ENCODE results near the gene ELAVL1. TPM values are rescaled to one million over a fixed set of nuclear protein-coding genes. Genes with fewer than 3 reads are reported as not detected.
A peak's percentile ranks its signal among the peaks of the same experiment; 100 is the strongest.

Gene ELAVL1
- total and polyA plus RNA-seq, 10 donors: 13.5 to 66.7 (median 29.9) TPM

DNA sequence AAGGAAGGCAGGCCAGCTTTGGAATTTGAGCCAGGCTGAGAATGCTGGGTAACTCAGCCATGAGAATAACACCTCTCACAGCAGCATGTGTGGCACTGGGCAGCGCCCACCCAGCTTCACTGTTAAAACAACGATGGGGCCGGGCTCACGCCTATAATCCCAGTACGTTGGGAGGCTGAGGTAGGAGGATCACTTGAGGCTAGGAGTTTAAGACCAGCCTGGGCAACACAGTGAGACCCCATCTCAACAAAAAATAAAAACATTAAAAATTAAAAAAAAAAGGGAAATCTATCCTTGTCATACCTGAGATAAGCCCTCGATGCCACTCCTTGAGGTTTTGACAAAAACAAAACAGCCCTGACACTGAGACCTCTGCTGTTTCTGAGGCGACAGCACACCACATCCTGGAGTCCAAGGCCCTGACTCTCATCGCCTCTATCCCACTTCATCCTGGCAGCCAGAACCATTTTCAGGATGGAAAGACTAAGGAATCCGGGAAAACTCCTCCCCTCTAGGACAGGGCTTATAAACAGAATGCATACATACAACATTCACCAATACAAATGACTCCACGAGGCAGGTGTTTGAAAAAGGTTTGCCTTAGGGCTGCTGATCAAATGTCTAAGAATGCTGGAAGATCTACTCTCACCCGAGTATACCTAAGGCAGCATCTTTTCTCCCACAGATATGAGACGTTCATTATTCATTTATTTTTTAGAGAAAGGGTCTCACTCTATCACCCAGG, 39.3 kb downstream of the ELAVL1 start:
- peaks cover 5 to 100% (median 72%) of the 10 kb centered on the region in 6 donors for H3K36me3 ChIP-seq
- 85 to 89% (median 88%) methylated on average over 12 of the region's 12 CpGs for WGBS, 5 donors
- intact Hi-C loops (cut with DNase I; ENCODE audit: low total_unique reads): no loop called here
- TF ChIP-seq POLR2A (IDR thresholded peaks at IDR 0.05) (no peak), POLR2AphosphoS5 (IDR thresholded peaks at IDR 0.05) (no peak)
- TF ChIP-seq, protein P1, sequence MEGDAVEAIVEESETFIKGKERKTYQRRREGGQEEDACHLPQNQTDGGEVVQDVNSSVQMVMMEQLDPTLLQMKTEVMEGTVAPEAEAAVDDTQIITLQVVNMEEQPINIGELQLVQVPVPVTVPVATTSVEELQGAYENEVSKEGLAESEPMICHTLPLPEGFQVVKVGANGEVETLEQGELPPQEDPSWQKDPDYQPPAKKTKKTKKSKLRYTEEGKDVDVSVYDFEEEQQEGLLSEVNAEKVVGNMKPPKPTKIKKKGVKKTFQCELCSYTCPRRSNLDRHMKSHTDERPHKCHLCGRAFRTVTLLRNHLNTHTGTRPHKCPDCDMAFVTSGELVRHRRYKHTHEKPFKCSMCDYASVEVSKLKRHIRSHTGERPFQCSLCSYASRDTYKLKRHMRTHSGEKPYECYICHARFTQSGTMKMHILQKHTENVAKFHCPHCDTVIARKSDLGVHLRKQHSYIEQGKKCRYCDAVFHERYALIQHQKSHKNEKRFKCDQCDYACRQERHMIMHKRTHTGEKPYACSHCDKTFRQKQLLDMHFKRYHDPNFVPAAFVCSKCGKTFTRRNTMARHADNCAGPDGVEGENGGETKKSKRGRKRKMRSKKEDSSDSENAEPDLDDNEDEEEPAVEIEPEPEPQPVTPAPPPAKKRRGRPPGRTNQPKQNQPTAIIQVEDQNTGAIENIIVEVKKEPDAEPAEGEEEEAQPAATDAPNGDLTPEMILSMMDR (IDR thresholded peaks at IDR 0.05 in 8 of 11, conservative IDR thresholded peaks at IDR 0.05 in 3 of 11): no peak
- H3K4me1 ChIP-seq: peaks cover 0 to 11% (median 2%) of the 10 kb centered on the region in 6 donors
- peak overlapping the region in 1 of 8 donors; percentile 27 for H3K27ac ChIP-seq
- no peak for DNase-seq
- no peak overlapping the region for H3K4me3 ChIP-seq
- no peaks in the 10 kb centered on the region for H3K9me3 ChIP-seq
- H3K27me3 ChIP-seq (replicated peaks in 1 of 7): no peaks in the 10 kb centered on the region

DNA sequence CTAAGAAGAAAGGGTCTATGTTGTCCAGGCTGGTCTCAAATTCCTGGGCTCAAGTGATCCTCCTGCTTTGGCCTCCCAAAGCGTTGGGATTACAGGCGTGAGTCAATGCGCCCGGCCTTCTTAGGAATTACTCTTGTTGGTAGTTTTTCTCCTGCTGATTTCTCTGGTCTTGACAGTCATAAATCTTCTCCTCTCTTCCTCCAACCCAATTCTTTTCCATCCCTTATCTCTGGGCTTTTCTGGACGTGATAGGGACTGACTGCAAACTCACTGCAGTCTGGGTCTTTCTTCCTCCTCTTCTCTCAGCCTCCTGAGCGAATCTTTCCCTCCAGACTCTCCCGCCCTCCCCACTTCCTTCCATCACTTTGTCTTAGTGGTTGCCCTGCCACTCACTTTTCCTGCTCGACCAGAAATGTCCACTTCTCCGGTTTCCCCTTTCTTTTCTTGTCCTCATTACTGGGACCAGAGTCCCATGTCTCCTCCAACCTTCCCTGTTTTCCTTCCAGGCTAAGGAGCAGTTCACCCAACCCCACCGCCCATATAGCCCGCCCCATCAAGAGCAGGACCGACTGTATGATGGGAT, 40.1 kb downstream of the ELAVL1 start:
- H3K4me3 ChIP-seq: no peak overlapping the region
- no peaks in the 10 kb centered on the region for H3K9me3 ChIP-seq
- peak overlapping the region in 1 of 8 donors; percentile 27 for H3K27ac ChIP-seq
- intact Hi-C loops (cut with DNase I; ENCODE audit: low total_unique reads): no loop called here
- TF ChIP-seq POLR2AphosphoS5 (IDR thresholded peaks at IDR 0.05): no peak
- H3K27me3 ChIP-seq (replicated peaks in 1 of 7): no peaks in the 10 kb centered on the region
- peaks cover 0 to 7% (median 0%) of the 10 kb centered on the region in 6 donors for H3K4me1 ChIP-seq
- DNase-seq: no peak
- 78 to 85% (median 84%) methylated on average over 12 of the region's 12 CpGs for WGBS, 5 donors
- H3K36me3 ChIP-seq: peaks cover 5 to 100% (median 76%) of the 10 kb centered on the region in 6 donors

DNA sequence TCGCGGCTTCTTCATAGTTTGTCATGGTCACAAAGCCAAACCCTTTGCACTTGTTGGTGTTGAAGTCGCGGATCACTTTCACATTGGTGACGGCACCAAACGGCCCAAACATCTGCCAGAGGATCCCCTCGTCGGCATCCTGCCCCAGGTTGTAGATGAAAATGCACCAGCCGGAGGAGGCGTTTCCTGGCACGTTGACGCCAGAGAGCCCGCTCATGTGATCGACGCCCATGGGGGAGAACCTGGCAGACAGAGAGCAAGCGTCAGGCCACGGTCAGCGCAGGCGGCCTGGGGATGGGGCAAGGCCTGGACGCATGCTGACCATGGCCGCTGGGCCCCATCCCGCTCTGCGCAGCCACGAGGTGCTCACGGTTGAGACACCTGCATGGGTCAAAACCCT, 41.9 kb downstream of the ELAVL1 start:
- Histone ChIP-seq H3K36me3 (peaks cover 5 to 94% (median 72%) of the 10 kb centered on the region in 6 donors), H3K9me3 (no peaks in the 10 kb centered on the region), H3K27me3 (replicated peaks in 1 of 7) (no peaks in the 10 kb centered on the region), H3K27ac (no peak overlapping the region), H3K4me3 (no peak overlapping the region), H3K4me1 (peaks cover 0 to 7% (median 0%) of the 10 kb centered on the region in 6 donors)
- TF ChIP-seq POLR2AphosphoS5 (IDR thresholded peaks at IDR 0.05) (peak in 1 of 3 donors; percentile 45), POLR2A (IDR thresholded peaks at IDR 0.05) (no peak)
- TF ChIP-seq, protein P1 (IDR thresholded peaks at IDR 0.05 in 8 of 11, conservative IDR thresholded peaks at IDR 0.05 in 3 of 11): no peak
- DNase-seq: no peak
- WGBS, 5 donors: 91 to 96% (median 94%) methylated on average over 18 to 25 of the region's 25 CpGs
- intact Hi-C loops (cut with DNase I; ENCODE audit: low total_unique reads): no loop called here

DNA sequence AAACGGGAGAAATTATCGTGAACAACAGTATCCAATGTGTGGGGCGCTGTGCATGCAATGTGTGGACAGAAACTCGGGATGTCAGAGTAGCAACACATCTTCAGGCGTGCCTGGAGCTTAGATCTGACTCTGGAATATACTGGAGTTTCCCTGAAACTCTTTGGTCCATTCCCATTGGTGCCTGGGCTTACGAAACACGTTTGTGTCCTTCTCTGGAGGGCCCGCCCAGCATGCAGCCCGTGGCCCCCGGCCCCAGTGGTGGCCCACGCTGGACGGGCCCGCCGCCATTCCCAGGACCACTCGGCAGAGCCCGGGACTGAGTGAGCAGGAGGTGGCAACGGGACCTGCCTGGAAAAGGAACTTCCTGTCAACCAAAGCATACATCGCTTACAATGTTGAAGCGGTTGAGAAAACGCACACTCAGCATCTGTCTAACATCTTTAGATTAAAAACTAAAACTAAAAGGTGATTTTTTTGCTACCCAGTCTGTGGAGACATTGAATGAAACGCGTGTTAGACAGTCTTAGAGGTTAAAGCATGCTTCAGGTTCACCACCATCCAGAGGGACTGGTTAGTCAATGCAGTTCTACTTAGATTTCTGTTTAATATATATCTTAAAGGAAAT, 42.7 kb downstream of the ELAVL1 start:
- Histone ChIP-seq H3K4me3 (no peak overlapping the region), H3K27me3 (replicated peaks in 1 of 7) (no peaks in the 10 kb centered on the region), H3K9me3 (no peaks in the 10 kb centered on the region), H3K4me1 (peaks cover 0 to 7% (median 0%) of the 10 kb centered on the region in 6 donors), H3K36me3 (peaks cover 5 to 94% (median 71%) of the 10 kb centered on the region in 6 donors), H3K27ac (no peak overlapping the region)
- DNase-seq: no peak
- 89 to 93% (median 92%) methylated on average over 17 to 22 of the region's 22 CpGs for WGBS, 5 donors
- intact Hi-C loops (cut with DNase I; ENCODE audit: low total_unique reads): no loop called here
- TF ChIP-seq POLR2A (IDR thresholded peaks at IDR 0.05): no peak
- peak in 1 of 3 donors; percentile 38 for TF ChIP-seq POLR2AphosphoS5 (IDR thresholded peaks at IDR 0.05)
